ENCODE data around the gene SNRNP35.
"Not testable (repeated sequence)": the region's sequence is repeated elsewhere in the genome, so short reads cannot be mapped to it uniquely, and the experiment has no call there.

Gene SNRNP35

DNA sequence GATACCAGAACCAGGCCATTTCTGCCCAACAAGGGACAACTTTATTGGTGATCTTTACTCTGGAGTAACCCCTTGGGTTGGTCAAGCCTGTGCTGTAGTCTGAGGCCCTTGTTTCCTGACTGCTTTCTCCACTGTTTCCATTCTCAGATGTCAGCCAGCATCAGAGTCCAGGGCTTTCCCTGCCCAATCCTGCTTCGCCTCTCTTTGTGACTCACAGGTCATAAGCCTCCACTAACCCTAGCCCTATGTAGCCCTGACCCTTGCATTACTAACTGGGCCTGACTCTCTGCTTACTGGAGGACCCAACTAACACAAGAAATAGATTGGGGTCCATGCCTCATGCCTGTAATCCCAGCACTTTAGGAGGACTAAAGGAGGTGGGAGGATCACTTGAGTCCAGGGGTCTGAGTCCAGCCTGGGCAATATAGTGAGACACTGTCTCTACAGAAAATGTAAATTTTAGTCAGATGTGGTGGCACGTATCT, 8.6 kb upstream of the SNRNP35 start:
- DNase-seq (ENCODE audit: low spot score), result no peak

DNA sequence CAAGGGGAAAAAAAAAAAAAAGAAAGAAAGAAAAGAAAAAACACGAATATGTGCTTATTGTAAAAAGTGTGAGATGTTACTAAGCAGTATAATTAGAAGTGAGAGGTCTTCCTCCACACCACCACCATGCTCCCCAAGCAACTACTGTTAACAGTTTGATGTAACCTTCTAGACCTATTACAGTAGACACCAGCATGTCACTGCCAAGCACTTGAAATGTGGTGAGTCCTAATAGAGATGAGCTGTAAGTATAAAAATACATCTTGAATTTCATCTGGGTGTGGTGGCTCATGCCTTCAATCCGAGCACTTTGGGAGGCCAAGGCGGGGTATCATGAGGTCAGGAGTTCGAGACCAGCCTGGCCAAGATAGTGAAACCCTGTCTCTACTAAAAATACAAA, 8.1 kb upstream of the SNRNP35 start:
- no peak for DNase-seq (ENCODE audit: low spot score)

DNA sequence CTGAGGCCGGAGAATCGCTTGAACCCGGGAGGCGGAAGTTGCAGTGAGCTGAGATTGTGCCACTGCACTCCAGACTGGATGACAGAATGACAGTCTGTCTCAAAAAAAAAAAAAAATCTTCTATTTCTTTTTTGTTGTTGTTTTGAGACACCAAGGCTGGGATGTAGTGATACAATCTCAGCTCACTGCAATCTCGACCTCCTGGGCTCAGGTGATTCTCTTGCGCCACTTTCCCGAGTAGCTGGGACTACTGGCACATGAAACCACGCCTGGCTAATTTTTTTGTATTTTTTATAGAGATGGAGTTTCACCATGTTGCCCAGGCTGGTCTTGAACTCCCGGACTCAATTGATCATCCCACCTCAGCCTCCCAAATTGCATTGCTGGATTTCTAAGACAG, 7.3 kb upstream of the SNRNP35 start:
- DNase-seq (ENCODE audit: low spot score), result no peak

DNA sequence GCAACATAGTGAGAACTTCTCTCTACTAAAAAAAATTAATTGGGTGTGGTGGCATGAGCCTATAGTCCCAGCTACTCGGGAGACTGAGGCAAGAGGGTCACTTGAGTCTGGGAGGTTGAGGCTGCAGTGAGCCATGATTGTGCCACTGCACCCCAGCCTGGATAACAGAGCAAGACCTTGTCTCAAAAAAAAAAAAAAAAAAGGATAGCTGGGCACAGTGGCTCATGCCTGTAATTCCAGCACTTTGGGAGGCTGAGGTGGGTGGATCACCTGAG, 5.7 kb upstream of the SNRNP35 start:
- DNase-seq (ENCODE audit: low spot score), result not testable (repeated sequence)

DNA sequence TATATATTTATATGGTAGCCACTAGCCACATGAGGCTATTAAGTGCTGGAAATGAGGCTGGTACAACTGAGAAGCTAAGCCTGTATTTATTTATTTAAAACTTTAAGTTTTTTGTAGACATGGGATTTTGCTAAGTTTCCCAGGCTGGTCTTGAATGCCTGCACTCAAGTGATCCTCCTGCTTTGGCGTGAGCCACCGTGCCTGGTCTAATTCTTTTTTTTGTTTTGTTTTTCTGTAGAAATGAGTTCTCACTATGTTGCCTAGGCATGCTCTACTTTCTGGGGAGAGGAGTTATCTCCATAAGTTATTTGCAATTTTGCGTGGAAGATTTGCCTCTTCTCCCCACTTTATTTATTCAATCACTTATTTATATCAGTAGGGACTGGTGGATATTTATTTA, 4.8 kb upstream of the SNRNP35 start:
- no peak for DNase-seq (ENCODE audit: low spot score)

DNA sequence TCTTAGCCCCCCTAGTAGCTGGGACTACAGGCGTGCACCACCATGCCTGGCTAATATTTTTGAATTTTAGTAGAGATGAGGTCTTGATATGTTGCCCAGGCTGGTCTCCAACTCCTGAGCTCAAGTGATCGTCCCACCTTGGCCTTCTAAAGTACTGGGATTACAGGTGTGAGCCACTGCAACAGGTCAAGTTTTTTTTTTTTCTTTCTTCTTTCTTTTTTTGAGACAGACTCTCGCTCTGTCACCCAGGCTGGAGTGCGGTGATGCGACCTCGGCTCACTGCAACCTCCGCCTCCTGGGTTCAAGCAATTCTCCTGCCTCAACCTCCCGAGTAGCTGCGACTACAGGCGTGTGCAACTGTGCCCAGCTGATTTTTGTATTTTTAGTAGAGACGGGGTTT, 5.2 kb downstream of the SNRNP35 start:
- not testable (repeated sequence) for DNase-seq (ENCODE audit: low spot score)

DNA sequence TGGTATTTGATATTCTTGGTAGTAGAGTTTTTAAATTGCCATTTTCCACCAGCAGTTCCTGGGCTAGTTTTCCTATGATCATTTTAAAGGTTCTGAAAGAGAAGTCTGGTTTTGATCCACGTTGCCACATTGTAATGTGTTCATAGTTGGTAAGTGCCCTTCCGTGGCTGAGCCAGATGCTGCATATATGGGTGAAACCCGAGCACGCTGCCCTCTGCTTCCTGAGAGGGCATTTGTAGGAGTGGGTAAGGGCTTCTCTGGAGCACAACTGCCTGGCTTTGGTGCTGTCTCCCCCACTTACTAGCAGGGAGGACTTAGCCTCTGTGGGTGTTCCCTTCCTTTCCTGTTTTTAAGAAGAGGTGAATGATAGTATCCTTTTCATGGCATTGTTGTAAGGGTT, 7.1 kb downstream of the SNRNP35 start:
- no peak for DNase-seq (ENCODE audit: low spot score)

DNA sequence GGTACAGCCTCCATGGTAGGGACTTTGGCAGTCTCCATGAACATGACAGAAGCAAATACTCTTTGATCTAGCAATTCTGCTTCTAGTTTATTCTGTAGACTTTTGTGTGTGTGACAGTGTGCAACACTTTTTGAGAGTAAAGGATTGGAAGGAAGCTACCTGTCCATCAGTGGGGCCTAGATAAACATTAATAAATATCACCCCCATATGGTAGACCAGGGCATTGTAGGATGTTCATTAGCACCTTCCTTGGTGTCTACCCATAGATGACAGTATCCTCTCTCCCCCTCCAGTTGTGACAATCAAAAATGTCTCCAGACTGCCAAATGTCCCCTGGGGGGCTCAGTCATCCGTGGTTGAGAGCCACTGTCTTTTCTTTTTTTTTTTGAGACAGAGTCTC, 10.8 kb downstream of the SNRNP35 start:
- no peak for DNase-seq (ENCODE audit: low spot score)

DNA sequence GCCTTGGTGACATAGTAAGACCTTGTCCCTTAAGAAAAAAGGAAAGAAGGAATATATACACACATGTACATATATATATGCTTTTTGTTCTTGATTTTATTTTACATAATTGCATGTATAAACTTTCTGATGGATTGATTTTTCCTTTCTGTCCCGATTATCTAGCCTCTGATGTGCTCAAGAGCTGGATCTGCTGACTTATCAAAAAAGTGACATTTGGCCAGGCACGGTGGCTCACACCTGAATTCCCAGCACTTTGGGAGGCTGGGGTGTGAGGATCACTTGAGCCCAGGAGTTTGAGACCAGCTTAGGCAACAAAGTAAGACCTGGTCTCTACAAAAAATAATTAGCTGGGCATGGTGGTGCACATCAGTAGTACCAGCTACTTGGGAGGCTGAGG, 12.0 kb downstream of the SNRNP35 start:
- DNase-seq (ENCODE audit: low spot score), result no peak

DNA sequence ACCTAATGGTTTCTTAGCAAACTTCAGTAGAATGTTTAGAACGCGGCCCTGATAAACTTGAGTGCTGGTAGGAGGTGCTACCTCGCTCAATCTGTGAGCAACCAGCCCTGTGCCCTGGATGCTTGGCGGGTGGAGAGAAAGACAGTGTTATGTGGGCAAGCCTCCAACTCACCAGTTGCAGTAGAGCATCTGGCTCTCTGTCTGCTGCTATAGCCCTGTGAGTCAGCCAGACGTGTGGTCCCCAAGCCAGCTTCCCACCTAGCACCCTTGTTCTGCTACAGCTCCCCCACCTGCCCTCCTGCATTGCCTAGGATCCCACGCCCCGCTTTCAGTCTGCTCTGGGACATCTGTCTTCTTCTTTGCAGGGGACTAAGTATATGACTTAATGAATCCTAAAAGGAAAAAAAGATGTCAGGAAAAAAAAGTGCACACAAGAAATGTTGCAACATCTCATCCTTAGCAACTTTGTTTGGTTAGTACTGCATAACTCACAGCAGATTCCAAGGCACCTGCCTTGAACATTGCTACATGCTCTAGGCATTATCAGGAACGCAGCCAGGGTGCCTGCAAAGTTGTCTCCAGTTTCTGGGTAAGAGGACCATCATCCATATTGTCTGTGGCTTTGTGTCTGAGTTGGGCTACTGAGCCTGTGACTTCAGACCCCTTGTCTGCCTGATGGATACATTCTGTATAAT, 13.6 kb downstream of the SNRNP35 start:
- no peak for DNase-seq (ENCODE audit: low spot score)

DNA sequence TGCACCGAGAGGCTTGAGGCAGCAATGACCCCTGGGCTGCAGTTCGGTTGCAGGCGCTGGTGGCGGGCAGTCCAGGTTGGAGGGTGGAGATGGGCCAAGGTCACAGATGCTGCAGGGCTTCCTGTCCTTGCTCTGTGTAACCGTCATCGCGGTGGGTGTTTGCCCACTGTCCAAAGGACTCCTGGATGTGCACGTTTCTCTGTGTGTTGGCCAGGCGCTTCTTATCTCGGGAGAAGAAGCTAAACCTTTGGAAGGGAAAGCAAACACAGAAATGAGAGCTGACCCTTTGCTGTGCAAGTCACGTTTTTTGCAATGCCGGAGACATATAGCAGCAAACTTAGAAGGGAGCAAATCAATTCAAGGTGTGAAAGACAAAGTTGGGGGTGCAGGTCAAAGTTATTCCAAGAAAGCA, 14.5 kb downstream of the SNRNP35 start:
- DNase-seq (ENCODE audit: low spot score), result no peak

DNA sequence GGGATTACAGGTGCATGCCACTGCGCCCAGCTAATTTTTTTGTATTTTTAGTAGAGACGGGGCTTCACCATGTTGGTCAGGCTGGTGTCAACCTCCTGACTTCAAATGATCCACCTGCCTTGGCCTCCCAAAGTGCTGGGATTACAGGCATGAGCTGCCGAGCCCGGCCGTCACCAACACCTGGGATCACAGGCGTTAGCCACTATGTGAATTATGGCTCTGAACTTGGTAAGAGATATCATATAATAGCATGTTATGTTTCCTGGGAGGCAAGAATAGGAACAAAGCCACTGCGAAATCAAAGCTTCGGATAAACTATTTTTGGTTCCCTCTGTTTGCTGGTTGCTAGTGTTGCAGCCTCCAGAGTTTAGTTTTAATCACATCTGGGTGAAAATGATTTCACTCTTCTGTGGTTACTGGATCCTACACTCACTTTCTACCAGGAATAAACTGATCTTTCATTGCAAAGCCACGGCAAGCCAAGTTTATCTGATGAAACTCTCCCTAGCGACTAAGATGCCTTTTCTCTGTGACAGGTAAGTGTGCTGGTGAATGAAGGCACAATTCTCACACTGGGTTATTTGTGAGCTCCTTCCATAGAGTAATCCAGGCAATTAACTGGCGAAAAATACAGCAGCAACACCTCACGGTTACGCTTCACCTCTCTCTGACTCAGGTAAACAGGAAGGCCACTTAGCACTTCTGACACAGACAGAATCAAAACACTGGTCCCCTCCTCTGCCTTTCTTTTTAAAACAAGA, 16.7 kb downstream of the SNRNP35 start:
- DNase-seq (ENCODE audit: low spot score), result no peak

DNA sequence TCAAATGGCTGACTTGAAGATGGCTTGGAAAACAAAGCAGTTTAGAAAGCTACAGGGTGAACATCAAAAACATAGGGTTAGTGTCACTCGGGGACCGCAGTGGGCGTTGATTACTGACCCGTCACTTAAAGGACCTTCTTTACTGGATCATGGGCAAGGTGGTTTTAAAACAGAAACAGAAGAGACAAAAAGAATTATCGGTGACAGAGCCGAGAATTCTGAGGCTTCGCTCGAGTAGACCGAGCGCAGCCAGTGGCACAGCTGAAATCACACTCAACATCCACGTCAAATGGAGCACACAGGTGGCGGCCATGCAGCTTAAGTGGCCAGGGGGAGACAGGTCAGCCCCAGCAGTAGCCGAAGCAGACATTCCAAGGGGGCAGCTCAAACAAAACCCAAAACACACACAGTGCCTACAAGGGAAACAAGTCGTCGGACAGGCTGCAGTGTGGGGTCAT, 17.3 kb downstream of the SNRNP35 start:
- no peak for DNase-seq (ENCODE audit: low spot score)

DNA sequence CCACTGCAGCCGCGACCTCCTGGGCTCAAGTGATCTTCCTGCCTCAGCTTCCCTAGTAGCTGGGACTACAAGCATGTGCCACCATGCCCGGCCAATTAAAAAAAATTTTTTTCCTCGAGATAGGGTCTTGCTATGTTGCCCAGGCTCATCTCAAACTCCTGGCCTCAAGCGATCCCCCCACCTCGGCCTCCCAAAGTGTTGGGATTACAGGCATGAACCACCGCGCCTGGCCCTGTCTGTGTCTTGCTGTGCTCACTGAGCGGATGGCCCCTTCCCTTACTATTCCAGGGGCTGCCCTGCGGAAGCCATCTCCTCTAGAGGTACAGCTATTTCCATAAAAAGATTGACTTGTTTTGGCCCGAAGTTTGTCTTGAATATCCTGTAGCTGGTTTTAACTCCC, 20.1 kb downstream of the SNRNP35 start:
- no peak for DNase-seq (ENCODE audit: low spot score)

DNA sequence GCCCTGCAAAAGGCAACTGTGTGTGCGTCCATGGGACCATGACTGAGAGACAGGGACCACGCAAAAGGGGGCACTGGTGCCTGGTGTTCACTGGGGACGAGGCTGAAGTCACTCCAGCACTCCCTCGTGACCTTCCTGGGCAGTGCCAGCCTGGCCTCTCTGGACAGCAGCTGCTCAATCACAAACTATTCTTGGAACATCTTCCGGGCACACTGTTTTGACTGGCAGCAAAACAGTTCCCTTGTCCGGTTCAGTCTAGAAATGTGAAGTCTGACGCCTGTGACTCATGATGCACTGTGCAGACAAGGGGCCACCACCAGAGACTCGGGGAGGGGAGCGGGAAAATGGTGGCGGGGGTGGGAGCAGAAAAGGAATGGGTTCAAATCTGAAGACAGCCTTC, 20.8 kb downstream of the SNRNP35 start:
- DNase-seq (ENCODE audit: low spot score), result no peak

DNA sequence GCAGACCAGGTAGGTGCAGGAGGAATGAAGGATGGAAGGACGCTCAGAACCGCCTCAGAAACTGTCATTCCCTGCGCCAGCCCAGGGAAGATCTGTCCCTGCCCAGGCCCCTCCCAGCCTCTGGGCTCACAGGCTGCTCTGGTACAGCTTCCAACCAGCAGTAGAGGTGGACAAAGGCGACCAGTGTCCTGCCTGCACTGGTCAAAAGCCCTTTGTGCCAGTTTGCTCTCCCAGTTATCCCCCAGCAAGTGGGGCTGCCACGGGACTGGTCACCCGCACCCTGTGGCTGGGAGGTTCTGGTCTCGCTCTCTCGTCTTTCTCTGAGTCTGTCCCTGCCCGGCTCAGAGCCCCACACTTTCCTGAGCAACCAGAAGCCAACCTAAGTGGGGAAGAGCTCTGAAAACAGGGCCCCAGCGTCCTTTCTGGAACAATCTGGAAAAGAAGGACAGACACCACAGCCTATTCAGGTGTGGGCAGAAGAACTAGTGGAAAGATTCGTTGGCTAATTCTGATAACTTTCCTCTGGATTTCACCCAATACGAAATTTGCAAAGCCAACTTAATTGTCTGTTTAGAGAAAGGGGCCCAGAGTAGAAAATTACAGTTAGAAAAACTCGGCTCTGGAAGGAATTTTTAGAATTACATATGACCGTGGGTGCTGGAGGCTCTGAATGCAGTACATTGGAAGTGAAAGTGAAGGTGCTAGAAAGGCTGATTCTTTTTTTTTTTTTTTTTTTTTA, 21.7 kb downstream of the SNRNP35 start:
- no peak for DNase-seq (ENCODE audit: low spot score)

DNA sequence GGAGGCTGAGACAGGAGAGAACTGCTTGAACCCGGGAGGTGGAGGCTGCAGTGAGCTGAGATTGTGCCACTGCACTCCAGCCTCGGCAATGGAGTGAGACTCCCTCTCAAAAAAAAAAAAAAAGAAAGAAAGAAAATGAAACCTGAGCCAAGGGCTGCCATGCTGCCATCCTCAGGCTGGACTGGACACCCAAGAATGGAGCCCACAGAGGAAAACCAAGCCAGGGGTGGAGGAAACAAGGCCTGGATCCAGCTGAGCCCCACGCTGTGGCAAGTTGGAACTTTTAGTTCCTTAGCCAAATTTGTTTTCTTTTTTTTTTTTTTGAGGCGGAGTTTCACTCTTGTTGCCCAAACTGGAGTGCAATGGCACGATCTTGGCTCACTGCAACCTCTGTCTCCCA, 23.3 kb downstream of the SNRNP35 start:
- DNase-seq (ENCODE audit: low spot score), result not testable (repeated sequence)

DNA sequence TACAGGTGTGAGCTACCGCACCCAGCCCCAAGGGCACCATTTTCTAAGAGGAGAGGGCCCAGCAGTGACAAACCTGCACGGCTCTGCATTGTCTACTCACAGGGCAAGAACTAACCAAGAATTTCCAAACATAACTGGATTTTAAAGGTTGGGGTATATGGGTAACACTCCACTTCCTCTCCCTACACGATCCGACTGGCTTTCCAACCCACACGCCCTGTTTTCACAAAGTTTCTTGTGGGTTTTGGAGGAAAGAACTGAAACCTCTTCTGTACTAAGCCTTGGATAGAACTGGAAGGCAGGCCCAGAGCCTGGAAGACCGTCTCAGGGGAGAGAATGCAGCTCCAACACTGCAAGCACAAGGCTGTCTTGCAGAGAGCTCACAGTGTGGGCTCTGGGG, 24.9 kb downstream of the SNRNP35 start:
- no peak for DNase-seq (ENCODE audit: low spot score)

DNA sequence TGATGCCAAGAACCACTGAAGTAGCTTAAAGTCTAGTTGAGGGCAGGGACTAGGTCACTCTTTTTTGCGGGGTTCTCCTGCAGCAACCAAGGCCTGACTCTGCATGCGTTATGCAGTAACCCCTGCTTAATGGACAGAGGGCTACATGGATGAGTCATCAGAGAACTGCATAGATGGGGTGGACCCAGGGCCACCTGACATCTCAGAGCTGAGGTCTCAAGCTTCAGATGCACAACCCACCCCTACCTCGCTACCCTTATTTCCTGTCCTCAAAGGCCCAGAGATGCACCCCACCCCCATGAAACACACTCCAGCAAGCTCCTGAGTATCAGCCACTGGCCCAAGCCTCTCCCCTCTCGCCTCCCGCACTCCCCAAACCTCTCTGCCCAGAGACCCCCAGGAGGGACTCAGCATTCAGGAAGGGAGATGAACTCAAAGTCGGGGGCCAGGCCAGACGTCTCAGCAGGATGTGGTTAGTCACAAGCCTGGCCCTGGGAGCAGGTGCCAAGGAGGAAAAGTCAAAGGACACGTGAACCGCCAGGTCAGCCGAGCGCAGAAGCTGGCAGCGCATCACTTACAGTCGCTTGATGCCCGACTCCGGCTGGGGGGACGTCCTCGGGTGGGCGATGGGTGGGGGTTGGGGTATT, 25.8 kb downstream of the SNRNP35 start:
- DNase-seq (ENCODE audit: low spot score), result no peak

DNA sequence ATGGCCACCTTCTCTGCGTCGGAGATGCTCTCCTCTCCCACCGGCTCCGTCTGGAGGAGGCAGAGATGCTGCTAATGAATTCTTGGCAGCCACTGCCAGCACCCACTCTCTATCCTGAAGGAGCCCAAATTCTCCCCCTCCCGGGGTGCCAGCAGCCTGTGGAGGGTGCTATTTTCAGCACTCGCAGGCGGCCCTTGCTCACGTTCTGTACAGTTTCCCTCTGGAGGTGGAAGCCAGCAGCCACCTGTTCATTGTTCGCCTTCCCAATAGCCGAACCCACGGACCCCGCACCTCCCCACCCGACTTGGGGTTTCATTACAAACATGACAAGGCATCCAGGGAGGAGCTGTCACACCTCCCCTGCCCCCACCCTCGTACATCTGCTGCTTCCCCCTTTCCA, 27.8 kb downstream of the SNRNP35 start:
- DNase-seq (ENCODE audit: low spot score), result no peak

DNA sequence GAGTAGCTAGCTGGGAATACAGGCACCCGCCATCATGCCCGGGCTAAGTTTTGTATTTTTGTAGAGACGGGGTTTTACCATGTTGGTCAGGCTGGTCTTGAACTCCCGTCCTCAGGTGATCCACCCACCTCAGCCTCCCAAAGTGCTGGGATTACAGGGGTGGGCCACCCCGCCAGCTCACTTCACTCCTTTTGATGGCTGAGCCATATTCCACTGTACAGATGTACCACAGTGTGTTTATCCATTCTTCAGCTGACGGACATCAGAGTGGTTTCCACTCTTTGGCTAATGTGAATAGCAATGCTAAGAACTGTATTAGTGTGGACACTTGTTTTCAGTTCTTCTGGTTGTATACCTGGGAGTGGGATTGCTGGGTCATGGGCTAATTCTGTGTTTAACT, 29.5 kb downstream of the SNRNP35 start:
- no peak for DNase-seq (ENCODE audit: low spot score)

DNA sequence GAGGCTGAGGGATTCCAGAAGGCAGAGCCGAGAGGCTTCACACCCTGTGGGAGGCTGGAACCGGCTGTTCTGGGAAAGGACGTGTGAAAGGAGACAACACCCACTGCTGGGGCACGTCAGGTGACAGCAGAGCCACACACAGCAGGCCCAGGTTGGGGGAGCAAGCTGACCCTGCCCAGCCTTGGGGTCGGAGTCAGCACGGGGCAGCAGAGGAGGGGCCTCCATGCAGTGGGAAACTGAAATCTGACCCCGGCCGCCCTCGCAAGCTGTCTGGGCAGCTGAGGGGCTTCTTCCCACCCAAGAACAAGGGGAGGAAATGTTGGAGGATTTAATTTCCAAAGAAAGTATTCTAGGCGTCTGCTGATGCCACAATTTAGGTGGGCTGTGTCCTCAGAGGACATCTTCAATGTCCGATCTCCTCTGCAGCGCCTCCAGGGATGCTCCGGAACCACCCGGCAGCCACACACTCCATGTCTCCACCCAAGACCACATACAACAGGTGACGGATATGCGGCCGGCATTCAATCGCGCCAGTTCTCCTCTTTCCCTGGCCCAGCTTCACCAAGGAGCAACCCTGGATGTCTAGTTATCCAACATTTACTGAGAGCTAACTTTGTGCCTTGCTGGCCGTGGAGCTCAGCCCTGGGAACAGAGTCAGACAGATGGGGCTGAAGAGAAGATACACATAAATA, 30.7 kb downstream of the SNRNP35 start:
- no peak for DNase-seq (ENCODE audit: low spot score)

All from HuH-7.5 (cell line).